C1 segment of cervical spinal cord (tissue), 14 donors: ENCODE measurements around the gene TMEM221.

Experiments
- DNase-seq, 14 donors: peaks; one replicate each; lab custom pipeline; 2025; lab: John Stamatoyannopoulos, UW

Gene TMEM221

GRCh38 chr19:17445526-17446165 lies 2.8 kb downstream of the TMEM221 start:
- DNase-seq, result no peak

- DNase-seq, result no peak
These were observed 7.0 kb downstream of the TMEM221 start for GRCh38 chr19:17441241-17442021.

- DNase-seq, result no peak
These were observed 11.6 kb downstream of the TMEM221 start for GRCh38 chr19:17436874-17437267.

GRCh38 chr19:17436094-17436873 lies 12.2 kb downstream of the TMEM221 start:
- no peak for DNase-seq

GRCh38 chr19:17435218-17435617 lies 13.2 kb downstream of the TMEM221 start:
- DNase-seq, result no peak

- no peak for DNase-seq
These were observed 17.1 kb downstream of the TMEM221 start for GRCh38 chr19:17431417-17431816.

GRCh38 chr19:17429641-17430113 lies 18.8 kb downstream of the TMEM221 start:
- DNase-seq, result peak in 1 of 14 donors; percentile 52

- peak in 1 of 14 donors; percentile 8 for DNase-seq
These were observed 23.6 kb downstream of the TMEM221 start for GRCh38 chr19:17424743-17425365.

GRCh38 chr19:17423429-17424208 lies 24.8 kb downstream of the TMEM221 start:
- DNase-seq, result no peak

- no peak for DNase-seq
These were observed 26.5 kb downstream of the TMEM221 start for GRCh38 chr19:17421942-17422341.

GRCh38 chr19:17420475-17420924 lies 28.0 kb downstream of the TMEM221 start:
- peak in 3 of 14 donors; percentile 31 to 46 (median 36) for DNase-seq

GRCh38 chr19:17419621-17420474 lies 28.6 kb downstream of the TMEM221 start, which contains the start of gene MVB12A:
Gene MVB12A, plus strand, starts transcription at chr19:17420047. Its CDS starts 89 bp downstream, at chr19:17420136.
- DNase-seq, result peak; percentile 89 to 98 (median 96)

- no peak for DNase-seq
These were observed 29.3 kb downstream of the TMEM221 start for GRCh38 chr19:17419154-17419620.

- no peak for DNase-seq
These were observed 29.8 kb downstream of the TMEM221 start for GRCh38 chr19:17418710-17419109.

- DNase-seq, result no peak
These were observed 33.3 kb downstream of the TMEM221 start for GRCh38 chr19:17415121-17415520.

- no peak for DNase-seq
These were observed 34.4 kb downstream of the TMEM221 start for GRCh38 chr19:17414097-17414496.

- DNase-seq, result no peak
These were observed 36.7 kb downstream of the TMEM221 start for GRCh38 chr19:17411801-17412200.

- DNase-seq, result no peak
These were observed 38.5 kb downstream of the TMEM221 start for GRCh38 chr19:17409990-17410389.

GRCh38 chr19:17406887-17407196 lies 41.6 kb downstream of the TMEM221 start:
- no peak for DNase-seq
